Left lung (tissue), 10 donors: ENCODE results near the gene DYNC1H1. TPM values are rescaled to one million over a fixed set of nuclear protein-coding genes. Genes with fewer than 3 reads are reported as not detected.
"Not testable (repeated sequence)": the region's sequence is repeated elsewhere in the genome, so short reads cannot be mapped to it uniquely, and the experiment has no call there.

Source experiments
- ATAC-seq: fragments of 200-7000 bp; cut with Tn5 transposase; one replicate; pipeline ENCODE4 v1.9.1; 2020; ENCODE audit warnings: moderate library complexity
- DNase-seq, 4 donors: peaks; one replicate each; pipeline ENCODE4 v3.0.0-alpha.2; 2013 to 2020
- H3K27ac ChIP-seq, 2 donors: fragments of 200-600 bp; sonication (generic) in 1 of 2; one replicate each; pipeline versions ENCODE4 v1.5.0 to v1.8.0; 2020 to 2021
- H3K27me3 ChIP-seq, 2 donors: fragments of 200-600 bp; sonication (generic) in 1 of 2; one replicate each; pipeline versions ENCODE4 v1.5.0 to v1.8.0; 2020 to 2021
- H3K36me3 ChIP-seq, 2 donors: fragments of 200-600 bp; sonication (generic) in 1 of 2; one replicate each; pipeline versions ENCODE4 v1.5.0 to v1.8.0; 2020 to 2021
- H3K4me1 ChIP-seq, 2 donors: fragments of 200-600 bp; one replicate each; pipeline ENCODE4 v1.8.0; 2021
- H3K4me3 ChIP-seq, 2 donors: fragments of 200-600 bp; sonication (generic) in 1 of 2; one replicate each; pipeline versions ENCODE4 v1.5.0 to v1.8.0; 2020 to 2021; ENCODE audit warnings: mild to moderate bottlenecking in 1 of 2
- H3K9me3 ChIP-seq, 2 donors: fragments of 200-600 bp; sonication (generic) in 1 of 2; one replicate each; pipeline versions ENCODE4 v1.5.0 to v1.8.0; 2020 to 2021
- CTCF ChIP-seq, 2 donors: fragments of 200-600 bp; sonication (generic) in 1 of 2; IDR thresholded peaks; one replicate each; pipeline versions ENCODE4 v1.5.0 to v1.8.0; 2021; ENCODE audit warnings: antibody characterized with exemption in 2 of 2
- intact Hi-C, 2 donors: fragments of 100-400 bp; cut with DNase I; formaldehyde crosslinking; loops; one replicate each; pipeline versions ENCODE4 v1.11.2 to v1.14.2; 2022
- polyA plus RNA-seq, 6 donors: library from polyadenylated mRNA; unstranded; fragments of 120-200 nt; gene quantifications; one replicate each; pipeline ENCODE4 v1.2.1, GENCODE V29; 2013; ENCODE audit not compliant: insufficient read length in 6 of 6
- total RNA-seq, 2 donors: library from RNA; stranded (reverse); fragmentation: NEBNext Ultra II Directional; extraction: Animal tissue kit (Norgen Biotek cat#: 25700); gene quantifications; one replicate each; pipeline ENCODE4 v1.2.1, GENCODE V29; 2021
- donor health status: DM: no; HTN: yes; CAD: no.
- donor health status: DM: no; HTN: no; CAD: no.

Gene DYNC1H1
- total and polyA plus RNA-seq, 8 donors: 305 to 514 (median 345) TPM

DNA sequence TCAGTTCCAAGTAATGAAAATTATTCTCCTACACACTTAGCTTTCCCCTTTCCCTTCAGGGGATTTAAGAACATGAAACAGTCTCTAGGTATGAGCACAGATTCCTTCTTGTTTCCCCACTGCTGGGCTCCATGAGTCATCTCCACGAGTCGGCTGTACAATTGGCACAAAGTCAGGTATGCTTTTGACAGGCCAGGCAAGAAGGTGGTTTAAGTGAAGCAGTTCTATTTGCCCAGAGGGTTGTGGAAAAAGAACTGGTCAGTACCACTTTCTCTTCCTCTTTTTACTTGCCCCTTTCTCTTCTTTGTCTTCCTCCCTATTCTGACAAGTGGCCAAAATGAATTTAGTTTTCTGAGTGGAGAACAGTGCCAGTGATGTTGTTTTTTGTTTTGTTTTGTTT is 16.3 kb downstream of the DYNC1H1 start:
- DNase-seq (peak in 1 of 4 donors; percentile 59), ATAC-seq (peak; percentile 93)
- no peaks in the 10 kb centered on the region for H3K9me3 ChIP-seq
- no peaks in the 10 kb centered on the region for H3K27me3 ChIP-seq
- no peak for TF ChIP-seq CTCF (IDR thresholded peaks at IDR 0.05)
- no peak overlapping the region for H3K4me3 ChIP-seq
- H3K4me1 ChIP-seq: peaks cover 8 to 19% of the 10 kb centered on the region in 2 donors
- intact Hi-C loops: loop anchor here in 1 of 2 donors (2.0 kb wide), 1 partner anchor 56 kb away; no protein-coding TSS in a partner anchor
- peak overlapping the region in 1 of 2 donors; percentile 6 for H3K27ac ChIP-seq
- peaks cover 0 to 96% of the 10 kb centered on the region in 2 donors for H3K36me3 ChIP-seq

- TF ChIP-seq CTCF (IDR thresholded peaks at IDR 0.05): no peak
- no peaks in the 10 kb centered on the region for H3K9me3 ChIP-seq
- no peak overlapping the region for H3K4me3 ChIP-seq
- peaks cover 14 to 97% of the 10 kb centered on the region in 2 donors for H3K36me3 ChIP-seq
- no peaks in the 10 kb centered on the region for H3K27me3 ChIP-seq
- H3K27ac ChIP-seq: no peak overlapping the region
- H3K4me1 ChIP-seq: peaks cover 8 to 19% of the 10 kb centered on the region in 2 donors
- no peak for ATAC-seq
- DNase-seq: no peak
- intact Hi-C loops: no loop called here
These were observed 18.2 kb downstream of the DYNC1H1 start for GRCh38 chr14:101982621-101983020.

DNA sequence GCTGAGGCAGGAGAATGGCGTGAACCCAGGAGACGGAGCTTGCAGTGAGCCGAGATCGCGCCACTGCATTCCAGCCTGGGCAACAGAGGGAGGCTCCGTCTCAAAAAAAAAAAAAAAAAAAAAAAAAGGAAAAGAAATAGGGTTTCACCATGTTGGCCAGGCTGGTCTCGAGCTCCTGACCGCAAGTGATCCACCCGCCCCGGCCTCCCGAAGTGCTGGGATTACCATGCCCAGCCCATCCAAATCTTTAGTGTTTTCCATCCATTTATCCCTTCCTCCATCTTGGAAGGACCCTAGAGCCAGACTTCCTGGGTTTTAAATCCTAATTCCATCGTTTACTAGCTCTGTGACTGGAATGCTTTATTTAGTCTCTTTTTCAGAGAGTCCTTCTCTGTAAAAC is 20.5 kb downstream of the DYNC1H1 start:
- H3K4me3 ChIP-seq, H3K27ac ChIP-seq, ATAC-seq, H3K27me3 ChIP-seq, H3K9me3 ChIP-seq, DNase-seq, intact Hi-C loops: not testable (repeated sequence)
- peaks cover 8 to 14% of the 10 kb centered on the region in 2 donors for H3K4me1 ChIP-seq
- H3K36me3 ChIP-seq: peaks cover 16 to 100% of the 10 kb centered on the region in 2 donors

- H3K27me3 ChIP-seq: no peaks in the 10 kb centered on the region
- ATAC-seq (no peak), DNase-seq (no peak)
- peaks cover 16 to 100% of the 10 kb centered on the region in 2 donors for H3K36me3 ChIP-seq
- no peak for TF ChIP-seq CTCF (IDR thresholded peaks at IDR 0.05)
- H3K27ac ChIP-seq: no peak overlapping the region
- no peaks in the 10 kb centered on the region for H3K9me3 ChIP-seq
- H3K4me1 ChIP-seq: peaks cover 2% of the 10 kb centered on the region in 2 donors
- no peak overlapping the region for H3K4me3 ChIP-seq
- intact Hi-C loops: no loop called here
These were observed 21.6 kb downstream of the DYNC1H1 start for GRCh38 chr14:101985957-101986356.

DNA sequence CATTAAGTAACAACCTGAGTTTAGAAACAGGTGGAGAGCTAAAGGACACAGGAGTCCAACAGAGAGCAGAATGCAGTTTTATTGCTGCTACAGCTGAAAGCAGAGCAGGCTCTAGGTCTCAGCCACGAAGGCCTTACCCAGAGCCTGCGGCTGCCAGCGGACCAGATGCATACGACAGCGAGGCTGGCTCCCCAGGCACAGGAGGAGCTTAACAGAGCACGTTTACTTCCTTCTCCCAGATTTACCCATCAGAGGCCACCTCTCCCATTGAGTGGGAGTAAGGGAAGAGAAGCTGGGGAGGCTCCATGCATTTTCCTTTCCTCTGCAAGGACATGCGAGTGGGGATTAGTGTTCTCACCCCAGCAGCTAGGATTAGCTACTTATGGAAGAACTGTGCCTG is 22.6 kb downstream of the DYNC1H1 start:
- intact Hi-C loops: no loop called here
- Histone ChIP-seq H3K36me3 (peaks cover 23 to 100% of the 10 kb centered on the region in 2 donors), H3K9me3 (no peaks in the 10 kb centered on the region), H3K27me3 (no peaks in the 10 kb centered on the region), H3K4me3 (no peak overlapping the region), H3K4me1 (no peaks in the 10 kb centered on the region), H3K27ac (no peak overlapping the region)
- DNase-seq (no peak), ATAC-seq (no peak)
- TF ChIP-seq CTCF (IDR thresholded peaks at IDR 0.05): no peak

DNA sequence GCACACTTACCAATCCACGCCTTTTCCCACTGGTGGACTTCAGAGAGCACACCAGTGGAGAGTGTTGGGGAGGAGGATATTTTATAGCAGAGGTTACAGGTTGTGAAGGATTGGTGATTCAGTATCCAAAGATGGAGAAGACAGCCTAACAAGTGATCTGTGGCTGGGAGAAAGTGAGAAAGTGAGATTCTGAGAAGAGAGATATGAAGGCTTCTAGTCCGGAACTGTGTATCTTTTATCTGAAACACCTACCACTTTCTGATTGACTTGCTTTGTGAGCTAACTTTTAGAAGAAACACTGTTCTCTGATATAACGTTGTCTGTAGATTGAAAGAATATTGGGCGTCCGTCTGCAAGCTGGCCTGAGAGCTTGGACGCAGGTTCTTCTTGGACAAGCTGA is 24.0 kb downstream of the DYNC1H1 start:
- ATAC-seq (no peak), DNase-seq (no peak)
- Histone ChIP-seq H3K27ac (no peak overlapping the region), H3K9me3 (no peaks in the 10 kb centered on the region), H3K27me3 (no peaks in the 10 kb centered on the region), H3K4me3 (no peak overlapping the region), H3K36me3 (peaks cover 23 to 100% of the 10 kb centered on the region in 2 donors), H3K4me1 (no peaks in the 10 kb centered on the region)
- intact Hi-C loops: no loop called here
- no peak for TF ChIP-seq CTCF (IDR thresholded peaks at IDR 0.05)
